T-helper 17 cell (primary cell): Measurements from ENCODE around the gene RINL. TPM values are rescaled to one million over a fixed set of nuclear protein-coding genes. Genes with fewer than 3 reads are reported as not detected.

Experiments used
- ATAC-seq: fragments of 150-1000 bp; cut with Tn5 transposase; 2 replicates; pipeline ENCODE4 v1.10.0; 2021; ENCODE audit warnings: mild to moderate bottlenecking, moderate library complexity
- DNase-seq, 3 donors: peaks; one replicate each; pipeline versions ENCODE4 v3.0.0 to v3.0.0-alpha.2; 2020 to 2021
- H3K9me3 ChIP-seq: one replicate; pipeline ENCODE4 v1.7.0; 2013; ENCODE audit warnings: low read length, mild to moderate bottlenecking; ENCODE audit not compliant: control insufficient read depth, poor library complexity, severe bottlenecking
- H3K27ac Mint-ChIP-seq: one replicate; pipeline ENCODE4 v1.8.0; 2022; ENCODE audit warnings: mild to moderate bottlenecking, moderate library complexity, mixed read lengths
- H3K27me3 Mint-ChIP-seq: one replicate; pipeline ENCODE4 v1.8.0; 2022; ENCODE audit warnings: mixed read lengths
- H3K36me3 Mint-ChIP-seq: one replicate; pipeline ENCODE4 v1.8.0; 2022; ENCODE audit warnings: low read depth, mixed read lengths
- H3K4me1 Mint-ChIP-seq: one replicate; pipeline ENCODE4 v1.8.0; 2022; ENCODE audit warnings: mild to moderate bottlenecking, mixed read lengths
- H3K4me3 Mint-ChIP-seq: one replicate; pipeline ENCODE4 v1.8.0; 2022; ENCODE audit warnings: mild to moderate bottlenecking, moderate library complexity, mixed read lengths
- total RNA-seq, 4 donors: library from RNA in 2 of 4; stranded (reverse) in 2 of 4; gene quantifications; one replicate each; pipeline ENCODE4 v1.2.3 and lab custom pipeline; 2022 to 2026

RINL gene
- 10 to 100 TPM; 46.0 to 50.6 TPM for total RNA-seq
- 40.8 to 59.2 reads per million in 2 donors for total RNA-seq (lab: John Stamatoyannopoulos, UW)

GRCh38 chr19:38877781-38878574, at the start of gene RINL:
TSS of gene RINL (minus strand) at chr19:38878275. CDS start at chr19:38876742, 1,533 bp downstream.
- Mint-ChIP-seq H3K27ac (peak within 1 kb of the TSS; percentile 98), H3K36me3 (peaks cover 3% of the 10 kb centered on the region), H3K27me3 (no peaks in the 10 kb centered on the region), H3K4me3 (peak within 1 kb of the TSS; percentile 91), H3K4me1 (peaks cover 31% of the 10 kb centered on the region)
- ATAC-seq (peak; percentile 90), DNase-seq (peak; percentile 43 to 51 (median 49))
- H3K9me3 ChIP-seq: no peaks in the 10 kb centered on the region

GRCh38 chr19:38924388-38924787, 46.3 kb upstream of the RINL start:
- ATAC-seq: no peak
- no peaks in the 10 kb centered on the region for H3K36me3 Mint-ChIP-seq
- no peak overlapping the region for H3K27ac Mint-ChIP-seq
- H3K27me3 Mint-ChIP-seq: no peaks in the 10 kb centered on the region
- DNase-seq: no peak
- H3K4me3 Mint-ChIP-seq: no peak overlapping the region
- H3K4me1 Mint-ChIP-seq: peaks cover 4% of the 10 kb centered on the region
- no peaks in the 10 kb centered on the region for H3K9me3 ChIP-seq

- H3K27ac Mint-ChIP-seq: no peak overlapping the region
- no peak overlapping the region for H3K4me3 Mint-ChIP-seq
- DNase-seq (no peak), ATAC-seq (no peak)
- H3K36me3 Mint-ChIP-seq: no peaks in the 10 kb centered on the region
- no peaks in the 10 kb centered on the region for H3K27me3 Mint-ChIP-seq
- no peaks in the 10 kb centered on the region for H3K9me3 ChIP-seq
- H3K4me1 Mint-ChIP-seq: no peaks in the 10 kb centered on the region
Measured at GRCh38 chr19:38922482-38922881, 44.4 kb upstream of the RINL start.

- H3K27ac Mint-ChIP-seq: no peak overlapping the region
- no peaks in the 10 kb centered on the region for H3K27me3 Mint-ChIP-seq
- no peak overlapping the region for H3K4me3 Mint-ChIP-seq
- no peak for DNase-seq
- no peaks in the 10 kb centered on the region for H3K36me3 Mint-ChIP-seq
- no peaks in the 10 kb centered on the region for H3K9me3 ChIP-seq
- no peaks in the 10 kb centered on the region for H3K4me1 Mint-ChIP-seq
- no peak for ATAC-seq
Measured at GRCh38 chr19:38921420-38922274, 43.6 kb upstream of the RINL start.

- no peak overlapping the region for H3K27ac Mint-ChIP-seq
- no peaks in the 10 kb centered on the region for H3K27me3 Mint-ChIP-seq
- ATAC-seq (no peak), DNase-seq (no peak)
- no peaks in the 10 kb centered on the region for H3K9me3 ChIP-seq
- H3K4me3 Mint-ChIP-seq: no peak overlapping the region
- no peaks in the 10 kb centered on the region for H3K4me1 Mint-ChIP-seq
- no peaks in the 10 kb centered on the region for H3K36me3 Mint-ChIP-seq
Measured at GRCh38 chr19:38920602-38921419, 42.7 kb upstream of the RINL start.

- Mint-ChIP-seq H3K4me3 (no peak overlapping the region), H3K4me1 (no peaks in the 10 kb centered on the region), H3K27me3 (no peaks in the 10 kb centered on the region), H3K27ac (peak overlapping the region; percentile 27), H3K36me3 (no peaks in the 10 kb centered on the region)
- no peak for DNase-seq
- no peak for ATAC-seq
- no peaks in the 10 kb centered on the region for H3K9me3 ChIP-seq
Measured at GRCh38 chr19:38919837-38920601, 41.9 kb upstream of the RINL start.

GRCh38 chr19:38918526-38918925, 40.5 kb upstream of the RINL start:
- no peaks in the 10 kb centered on the region for H3K36me3 Mint-ChIP-seq
- no peaks in the 10 kb centered on the region for H3K27me3 Mint-ChIP-seq
- no peak overlapping the region for H3K4me3 Mint-ChIP-seq
- DNase-seq: no peak
- no peak overlapping the region for H3K27ac Mint-ChIP-seq
- H3K9me3 ChIP-seq: no peaks in the 10 kb centered on the region
- peaks cover 2% of the 10 kb centered on the region for H3K4me1 Mint-ChIP-seq
- ATAC-seq: no peak

- H3K36me3 Mint-ChIP-seq: no peaks in the 10 kb centered on the region
- H3K9me3 ChIP-seq: no peaks in the 10 kb centered on the region
- no peaks in the 10 kb centered on the region for H3K27me3 Mint-ChIP-seq
- peaks cover 2% of the 10 kb centered on the region for H3K4me1 Mint-ChIP-seq
- no peak overlapping the region for H3K27ac Mint-ChIP-seq
- DNase-seq (no peak), ATAC-seq (no peak)
- no peak overlapping the region for H3K4me3 Mint-ChIP-seq
Measured at GRCh38 chr19:38917921-38918491, 39.9 kb upstream of the RINL start.

- Mint-ChIP-seq H3K36me3 (no peaks in the 10 kb centered on the region), H3K4me3 (no peak overlapping the region), H3K27ac (no peak overlapping the region), H3K4me1 (peaks cover 2% of the 10 kb centered on the region), H3K27me3 (no peaks in the 10 kb centered on the region)
- DNase-seq: no peak
- no peak for ATAC-seq
- H3K9me3 ChIP-seq: no peaks in the 10 kb centered on the region
Measured at GRCh38 chr19:38917516-38917915, 39.4 kb upstream of the RINL start.

GRCh38 chr19:38915329-38916321, 37.5 kb upstream of the RINL start:
- Mint-ChIP-seq H3K4me3 (no peak overlapping the region), H3K4me1 (peaks cover 2% of the 10 kb centered on the region), H3K36me3 (no peaks in the 10 kb centered on the region), H3K27ac (no peak overlapping the region), H3K27me3 (no peaks in the 10 kb centered on the region)
- ATAC-seq: no peak
- DNase-seq: no peak
- H3K9me3 ChIP-seq: no peaks in the 10 kb centered on the region

- H3K36me3 Mint-ChIP-seq: no peaks in the 10 kb centered on the region
- DNase-seq (no peak), ATAC-seq (no peak)
- no peaks in the 10 kb centered on the region for H3K9me3 ChIP-seq
- no peak overlapping the region for H3K4me3 Mint-ChIP-seq
- peaks cover 2% of the 10 kb centered on the region for H3K4me1 Mint-ChIP-seq
- H3K27me3 Mint-ChIP-seq: no peaks in the 10 kb centered on the region
- no peak overlapping the region for H3K27ac Mint-ChIP-seq
Measured at GRCh38 chr19:38913958-38914357, 35.9 kb upstream of the RINL start.
